Measurements from ENCODE around the gene AQP7. TPM values are rescaled to one million over a fixed set of nuclear protein-coding genes. Genes with fewer than 3 reads are reported as not detected.
A peak's percentile ranks its signal among the peaks of the same experiment; 100 is the strongest.
"Not testable (repeated sequence)": the region's sequence is repeated elsewhere in the genome, so short reads cannot be mapped to it uniquely, and the experiment has no call there.

AQP7 gene
- total RNA-seq, 4 donors from 2014 or later: 14.1 to 51.6 (median 31.0) TPM

DNA sequence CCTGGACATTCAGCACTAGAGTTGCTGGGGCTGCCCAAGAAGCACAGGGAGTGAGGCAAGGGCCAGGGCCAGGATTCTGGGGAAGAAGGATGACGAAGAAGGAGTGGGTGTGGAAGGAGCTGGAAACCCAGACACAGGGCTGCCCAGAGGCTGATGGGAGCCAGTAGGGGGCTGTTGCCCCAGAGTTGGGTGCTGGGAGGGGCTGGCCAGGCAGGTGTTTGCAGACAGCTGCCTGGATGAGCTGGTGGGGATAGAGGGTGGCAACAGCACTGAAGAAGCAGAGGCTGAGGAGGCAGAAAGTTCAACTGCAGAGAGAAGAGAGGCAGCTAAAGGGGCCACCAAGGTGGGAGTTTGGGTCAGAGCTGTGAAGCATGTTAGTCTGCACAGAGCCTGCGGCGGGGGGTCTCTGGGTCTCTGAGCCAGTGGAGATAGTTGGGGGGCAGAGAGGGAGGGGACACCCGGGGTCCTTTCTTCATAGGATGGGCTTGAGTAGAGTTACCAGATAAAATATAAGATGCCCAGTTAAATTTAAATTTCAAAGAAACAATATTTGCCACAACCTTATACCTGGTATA, 2.5 kb upstream of the AQP7 start:
- Histone ChIP-seq H3K36me3 (no peaks in the 10 kb centered on the region), H3K4me1 (peaks cover 0 to 23% (median 0%) of the 10 kb centered on the region in 4 donors), H3K27ac (no peak overlapping the region), H3K4me3 (no peak overlapping the region), H3K9me3 (no peaks in the 10 kb centered on the region), H3K27me3 (no peaks in the 10 kb centered on the region)
- TF ChIP-seq POLR2A (IDR thresholded peaks at IDR 0.05) (no peak), EP300 (IDR thresholded peaks at IDR 0.05) (no peak), CTCF (IDR thresholded peaks at IDR 0.05) (no peak)
- WGBS, 2 donors: 88% methylated on average over 4 of the region's 4 CpGs
- no peak for DNase-seq (ENCODE audit: low spot score in 2 of 2)

DNA sequence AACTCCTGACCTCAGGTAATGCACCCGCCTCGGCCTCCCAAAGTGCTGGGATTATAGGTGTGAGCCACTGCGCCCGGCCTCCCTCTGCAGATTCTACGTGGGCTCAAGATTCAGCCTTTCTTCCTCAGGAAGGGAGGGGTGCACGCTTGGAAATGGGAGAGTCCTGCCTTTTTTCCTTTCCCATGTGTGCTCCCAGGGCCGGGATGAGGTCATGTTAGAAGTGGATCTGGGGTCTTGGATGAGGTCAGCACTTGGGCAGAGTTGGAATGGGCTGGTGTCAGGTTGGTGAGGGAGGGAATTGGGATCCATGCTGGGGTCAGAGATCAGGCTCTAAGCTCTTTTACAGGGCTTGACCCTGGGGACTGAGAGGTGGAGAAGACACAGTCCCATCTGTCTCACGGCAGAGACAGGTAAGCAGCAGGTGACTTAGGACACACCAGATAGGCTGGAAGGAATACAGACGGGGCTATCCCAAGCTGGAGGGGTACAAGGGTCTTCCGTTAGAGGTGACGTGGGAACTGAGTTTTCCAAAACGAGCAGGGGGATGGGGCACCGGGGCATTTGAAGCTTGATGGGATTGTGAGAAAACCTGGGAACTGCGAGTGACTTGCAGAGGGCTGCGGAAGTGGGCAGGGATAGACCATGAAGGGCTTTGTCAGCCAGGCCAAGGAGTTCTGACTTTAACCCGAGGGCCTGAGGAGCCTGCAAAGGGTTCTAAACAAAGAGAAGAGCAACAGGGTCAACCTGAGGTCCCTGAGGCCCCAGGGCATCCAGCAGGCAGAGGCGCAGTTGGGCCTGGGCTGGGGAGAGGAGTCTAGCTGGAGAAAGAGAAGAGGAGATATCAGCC, 1.8 kb upstream of the AQP7 start:
- Histone ChIP-seq H3K27me3 (no peaks in the 10 kb centered on the region), H3K36me3 (no peaks in the 10 kb centered on the region), H3K4me1 (peaks cover 0 to 23% (median 0%) of the 10 kb centered on the region in 4 donors), H3K4me3 (no peak overlapping the region), H3K9me3 (no peaks in the 10 kb centered on the region), H3K27ac (no peak overlapping the region)
- no peak for DNase-seq (ENCODE audit: low spot score in 2 of 2)
- 71 to 76% methylated on average over 17 of the region's 17 CpGs for WGBS, 2 donors
- TF ChIP-seq EP300 (IDR thresholded peaks at IDR 0.05): no peak
- no peak for TF ChIP-seq POLR2A (IDR thresholded peaks at IDR 0.05)
- no peak for TF ChIP-seq CTCF (IDR thresholded peaks at IDR 0.05)

- WGBS, 2 donors: 52 to 55% methylated on average over 10 of the region's 10 CpGs
- Histone ChIP-seq H3K4me1 (peaks cover 0 to 23% (median 0%) of the 10 kb centered on the region in 4 donors), H3K27ac (peak overlapping the region in 2 of 4 donors; percentile 24 to 33), H3K4me3 (peak overlapping the region in 1 of 4 donors; percentile 9)
- DNase-seq (ENCODE audit: low spot score in 2 of 2); H3K36me3 ChIP-seq; H3K27me3 ChIP-seq; H3K9me3 ChIP-seq: not testable (repeated sequence)
Observed at GRCh38 chr9:33401809-33402208, 559 bp downstream of the AQP7 start.

DNA sequence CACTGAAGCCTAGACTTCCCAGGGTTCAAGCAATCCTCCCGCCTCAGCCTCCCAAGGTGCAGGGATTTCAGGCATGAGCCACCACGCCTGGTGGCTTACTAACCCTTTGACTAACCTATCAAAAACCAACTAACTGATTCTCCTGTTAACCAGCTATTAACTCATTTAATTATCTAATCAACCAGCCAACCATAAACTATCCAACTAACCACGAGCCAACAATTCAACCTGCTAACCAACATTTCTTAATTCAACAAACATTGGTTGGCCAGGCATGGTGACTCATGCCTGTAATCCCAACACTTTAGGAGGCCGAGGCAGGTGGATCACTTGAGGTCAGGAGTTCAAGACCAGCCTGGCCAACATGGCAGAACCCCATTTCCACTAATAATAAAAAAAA, 3.3 kb downstream of the AQP7 start:
- 86 to 93% methylated on average over 4 of the region's 4 CpGs for WGBS, 2 donors
- H3K4me3 ChIP-seq; H3K9me3 ChIP-seq; H3K27me3 ChIP-seq; H3K36me3 ChIP-seq; H3K27ac ChIP-seq; DNase-seq (ENCODE audit: low spot score in 2 of 2): not testable (repeated sequence)
- H3K4me1 ChIP-seq: peaks cover 0 to 17% (median 0%) of the 10 kb centered on the region in 4 donors

- WGBS, 2 donors: 63 to 81% methylated on average over 3 of the region's 4 CpGs
- H3K27me3 ChIP-seq; DNase-seq (ENCODE audit: low spot score in 2 of 2); H3K4me1 ChIP-seq; H3K27ac ChIP-seq; H3K36me3 ChIP-seq; H3K9me3 ChIP-seq; H3K4me3 ChIP-seq: not testable (repeated sequence)
Observed at GRCh38 chr9:33397801-33398200, 4.6 kb downstream of the AQP7 start.

GRCh38 chr9:33395159-33395879, 7.0 kb downstream of the AQP7 start:
- H3K4me3 ChIP-seq; H3K9me3 ChIP-seq; H3K36me3 ChIP-seq; H3K4me1 ChIP-seq; DNase-seq (ENCODE audit: low spot score in 2 of 2); H3K27me3 ChIP-seq; H3K27ac ChIP-seq: not testable (repeated sequence)
- WGBS, 2 donors: 79 to 86% methylated on average over 15 of the region's 15 CpGs

DNA sequence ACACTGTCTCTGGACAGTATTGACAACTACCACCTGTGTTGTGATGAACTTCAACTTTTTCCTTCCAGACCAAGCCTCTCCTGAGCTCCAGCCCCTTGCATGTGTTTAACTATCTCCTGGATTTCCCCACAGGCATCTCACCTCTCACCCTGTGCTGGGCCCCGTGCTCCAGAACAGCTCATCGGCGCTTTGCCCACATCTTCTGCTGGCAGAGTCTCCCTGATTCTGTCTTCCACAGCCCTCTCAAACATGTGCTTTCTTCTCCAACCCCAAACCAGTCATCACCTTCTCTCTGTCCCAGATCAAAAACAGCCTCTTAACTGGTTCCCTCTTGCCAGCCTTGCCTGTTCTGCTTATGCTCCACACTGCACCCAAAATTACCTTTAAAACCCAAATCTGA, 8.4 kb downstream of the AQP7 start:
- H3K4me1 ChIP-seq; DNase-seq (ENCODE audit: low spot score in 2 of 2); H3K9me3 ChIP-seq; H3K4me3 ChIP-seq; H3K36me3 ChIP-seq; H3K27me3 ChIP-seq; H3K27ac ChIP-seq: not testable (repeated sequence)
- WGBS, 2 donors: 79 to 81% methylated on average over 3 of the region's 3 CpGs
